ENCODE results near the gene SYAP1. TPM values are rescaled to one million over a fixed set of nuclear protein-coding genes. Genes with fewer than 3 reads are reported as not detected.

The SYAP1 gene
- total and polyA plus RNA-seq, 2 experiments from 2014 or later: 18.0 to 48.3 TPM

- Mint-ChIP-seq H3K4me1 (peaks cover 5% of the 10 kb centered on the region; the same call in 1 of the 3 replicates), H3K9me3 (peaks cover 14% of the 10 kb centered on the region; the same call in 2 of the 3 replicates), H3K4me3 (no peak overlapping the region), H3K36me3 (ENCODE audit: low read depth) (peaks cover 26% of the 10 kb centered on the region; the same call in 2 of the 3 replicates), H3K27me3 (ENCODE audit: insufficient read depth, low read depth, poor library complexity) (no peaks in the 10 kb centered on the region), H3K27ac (no peak overlapping the region)
- peaks cover 94% of the 10 kb centered on the region for H3K79me2 ChIP-seq (replicated peaks; ENCODE audit: insufficient read depth)
- H3K9me2 ChIP-seq (ENCODE audit: insufficient read depth): no peaks in the 10 kb centered on the region
- no peak overlapping the region for H3K4me3 ChIP-seq
- no peaks in the 10 kb centered on the region for H3K27me3 ChIP-seq (ENCODE audit: insufficient read depth)
- no peak overlapping the region for H3K27ac ChIP-seq (ENCODE audit: low read depth)
- H3K4me1 ChIP-seq (ENCODE audit: insufficient read depth): no peaks in the 10 kb centered on the region
- TF ChIP-seq, protein P1, sequence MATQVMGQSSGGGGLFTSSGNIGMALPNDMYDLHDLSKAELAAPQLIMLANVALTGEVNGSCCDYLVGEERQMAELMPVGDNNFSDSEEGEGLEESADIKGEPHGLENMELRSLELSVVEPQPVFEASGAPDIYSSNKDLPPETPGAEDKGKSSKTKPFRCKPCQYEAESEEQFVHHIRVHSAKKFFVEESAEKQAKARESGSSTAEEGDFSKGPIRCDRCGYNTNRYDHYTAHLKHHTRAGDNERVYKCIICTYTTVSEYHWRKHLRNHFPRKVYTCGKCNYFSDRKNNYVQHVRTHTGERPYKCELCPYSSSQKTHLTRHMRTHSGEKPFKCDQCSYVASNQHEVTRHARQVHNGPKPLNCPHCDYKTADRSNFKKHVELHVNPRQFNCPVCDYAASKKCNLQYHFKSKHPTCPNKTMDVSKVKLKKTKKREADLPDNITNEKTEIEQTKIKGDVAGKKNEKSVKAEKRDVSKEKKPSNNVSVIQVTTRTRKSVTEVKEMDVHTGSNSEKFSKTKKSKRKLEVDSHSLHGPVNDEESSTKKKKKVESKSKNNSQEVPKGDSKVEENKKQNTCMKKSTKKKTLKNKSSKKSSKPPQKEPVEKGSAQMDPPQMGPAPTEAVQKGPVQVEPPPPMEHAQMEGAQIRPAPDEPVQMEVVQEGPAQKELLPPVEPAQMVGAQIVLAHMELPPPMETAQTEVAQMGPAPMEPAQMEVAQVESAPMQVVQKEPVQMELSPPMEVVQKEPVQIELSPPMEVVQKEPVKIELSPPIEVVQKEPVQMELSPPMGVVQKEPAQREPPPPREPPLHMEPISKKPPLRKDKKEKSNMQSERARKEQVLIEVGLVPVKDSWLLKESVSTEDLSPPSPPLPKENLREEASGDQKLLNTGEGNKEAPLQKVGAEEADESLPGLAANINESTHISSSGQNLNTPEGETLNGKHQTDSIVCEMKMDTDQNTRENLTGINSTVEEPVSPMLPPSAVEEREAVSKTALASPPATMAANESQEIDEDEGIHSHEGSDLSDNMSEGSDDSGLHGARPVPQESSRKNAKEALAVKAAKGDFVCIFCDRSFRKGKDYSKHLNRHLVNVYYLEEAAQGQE (IDR thresholded peaks at IDR 0.05; ENCODE audit: unreplicated experiment): no peak
- no peak for TF ChIP-seq EZH2 (IDR thresholded peaks at IDR 0.05; ENCODE audit: low read depth, unreplicated experiment)
- TF ChIP-seq, protein P2, sequence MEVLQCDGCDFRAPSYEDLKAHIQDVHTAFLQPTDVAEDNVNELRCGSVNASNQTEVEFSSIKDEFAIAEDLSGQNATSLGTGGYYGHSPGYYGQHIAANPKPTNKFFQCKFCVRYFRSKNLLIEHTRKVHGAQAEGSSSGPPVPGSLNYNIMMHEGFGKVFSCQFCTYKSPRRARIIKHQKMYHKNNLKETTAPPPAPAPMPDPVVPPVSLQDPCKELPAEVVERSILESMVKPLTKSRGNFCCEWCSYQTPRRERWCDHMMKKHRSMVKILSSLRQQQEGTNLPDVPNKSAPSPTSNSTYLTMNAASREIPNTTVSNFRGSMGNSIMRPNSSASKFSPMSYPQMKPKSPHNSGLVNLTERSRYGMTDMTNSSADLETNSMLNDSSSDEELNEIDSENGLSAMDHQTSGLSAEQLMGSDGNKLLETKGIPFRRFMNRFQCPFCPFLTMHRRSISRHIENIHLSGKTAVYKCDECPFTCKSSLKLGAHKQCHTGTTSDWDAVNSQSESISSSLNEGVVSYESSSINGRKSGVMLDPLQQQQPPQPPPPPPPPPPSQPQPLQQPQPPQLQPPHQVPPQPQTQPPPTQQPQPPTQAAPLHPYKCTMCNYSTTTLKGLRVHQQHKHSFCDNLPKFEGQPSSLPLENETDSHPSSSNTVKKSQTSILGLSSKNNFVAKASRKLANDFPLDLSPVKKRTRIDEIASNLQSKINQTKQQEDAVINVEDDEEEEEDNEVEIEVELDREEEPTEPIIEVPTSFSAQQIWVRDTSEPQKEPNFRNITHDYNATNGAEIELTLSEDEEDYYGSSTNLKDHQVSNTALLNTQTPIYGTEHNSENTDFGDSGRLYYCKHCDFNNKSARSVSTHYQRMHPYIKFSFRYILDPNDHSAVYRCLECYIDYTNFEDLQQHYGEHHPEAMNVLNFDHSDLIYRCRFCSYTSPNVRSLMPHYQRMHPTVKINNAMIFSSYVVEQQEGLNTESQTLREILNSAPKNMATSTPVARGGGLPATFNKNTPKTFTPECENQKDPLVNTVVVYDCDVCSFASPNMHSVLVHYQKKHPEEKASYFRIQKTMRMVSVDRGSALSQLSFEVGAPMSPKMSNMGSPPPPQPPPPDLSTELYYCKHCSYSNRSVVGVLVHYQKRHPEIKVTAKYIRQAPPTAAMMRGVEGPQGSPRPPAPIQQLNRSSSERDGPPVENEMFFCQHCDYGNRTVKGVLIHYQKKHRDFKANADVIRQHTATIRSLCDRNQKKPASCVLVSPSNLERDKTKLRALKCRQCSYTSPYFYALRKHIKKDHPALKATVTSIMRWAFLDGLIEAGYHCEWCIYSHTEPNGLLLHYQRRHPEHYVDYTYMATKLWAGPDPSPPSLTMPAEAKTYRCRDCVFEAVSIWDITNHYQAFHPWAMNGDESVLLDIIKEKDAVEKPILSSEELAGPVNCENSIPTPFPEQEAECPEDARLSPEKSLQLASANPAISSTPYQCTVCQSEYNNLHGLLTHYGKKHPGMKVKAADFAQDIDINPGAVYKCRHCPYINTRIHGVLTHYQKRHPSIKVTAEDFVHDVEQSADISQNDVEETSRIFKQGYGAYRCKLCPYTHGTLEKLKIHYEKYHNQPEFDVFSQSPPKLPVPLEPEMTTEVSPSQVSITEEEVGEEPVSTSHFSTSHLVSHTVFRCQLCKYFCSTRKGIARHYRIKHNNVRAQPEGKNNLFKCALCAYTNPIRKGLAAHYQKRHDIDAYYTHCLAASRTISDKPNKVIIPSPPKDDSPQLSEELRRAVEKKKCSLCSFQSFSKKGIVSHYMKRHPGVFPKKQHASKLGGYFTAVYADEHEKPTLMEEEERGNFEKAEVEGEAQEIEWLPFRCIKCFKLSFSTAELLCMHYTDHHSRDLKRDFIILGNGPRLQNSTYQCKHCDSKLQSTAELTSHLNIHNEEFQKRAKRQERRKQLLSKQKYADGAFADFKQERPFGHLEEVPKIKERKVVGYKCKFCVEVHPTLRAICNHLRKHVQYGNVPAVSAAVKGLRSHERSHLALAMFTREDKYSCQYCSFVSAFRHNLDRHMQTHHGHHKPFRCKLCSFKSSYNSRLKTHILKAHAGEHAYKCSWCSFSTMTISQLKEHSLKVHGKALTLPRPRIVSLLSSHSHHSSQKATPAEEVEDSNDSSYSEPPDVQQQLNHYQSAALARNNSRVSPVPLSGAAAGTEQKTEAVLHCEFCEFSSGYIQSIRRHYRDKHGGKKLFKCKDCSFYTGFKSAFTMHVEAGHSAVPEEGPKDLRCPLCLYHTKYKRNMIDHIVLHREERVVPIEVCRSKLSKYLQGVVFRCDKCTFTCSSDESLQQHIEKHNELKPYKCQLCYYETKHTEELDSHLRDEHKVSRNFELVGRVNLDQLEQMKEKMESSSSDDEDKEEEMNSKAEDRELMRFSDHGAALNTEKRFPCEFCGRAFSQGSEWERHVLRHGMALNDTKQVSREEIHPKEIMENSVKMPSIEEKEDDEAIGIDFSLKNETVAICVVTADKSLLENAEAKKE (CRISPR knock-in tag; IDR thresholded peaks at IDR 0.05): no peak
- no peak for TF ChIP-seq ZNF331 (CRISPR knock-in tag; IDR thresholded peaks at IDR 0.05; ENCODE audit: low read depth)
- TF ChIP-seq, protein P3, sequence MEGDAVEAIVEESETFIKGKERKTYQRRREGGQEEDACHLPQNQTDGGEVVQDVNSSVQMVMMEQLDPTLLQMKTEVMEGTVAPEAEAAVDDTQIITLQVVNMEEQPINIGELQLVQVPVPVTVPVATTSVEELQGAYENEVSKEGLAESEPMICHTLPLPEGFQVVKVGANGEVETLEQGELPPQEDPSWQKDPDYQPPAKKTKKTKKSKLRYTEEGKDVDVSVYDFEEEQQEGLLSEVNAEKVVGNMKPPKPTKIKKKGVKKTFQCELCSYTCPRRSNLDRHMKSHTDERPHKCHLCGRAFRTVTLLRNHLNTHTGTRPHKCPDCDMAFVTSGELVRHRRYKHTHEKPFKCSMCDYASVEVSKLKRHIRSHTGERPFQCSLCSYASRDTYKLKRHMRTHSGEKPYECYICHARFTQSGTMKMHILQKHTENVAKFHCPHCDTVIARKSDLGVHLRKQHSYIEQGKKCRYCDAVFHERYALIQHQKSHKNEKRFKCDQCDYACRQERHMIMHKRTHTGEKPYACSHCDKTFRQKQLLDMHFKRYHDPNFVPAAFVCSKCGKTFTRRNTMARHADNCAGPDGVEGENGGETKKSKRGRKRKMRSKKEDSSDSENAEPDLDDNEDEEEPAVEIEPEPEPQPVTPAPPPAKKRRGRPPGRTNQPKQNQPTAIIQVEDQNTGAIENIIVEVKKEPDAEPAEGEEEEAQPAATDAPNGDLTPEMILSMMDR (conservative IDR thresholded peaks at IDR 0.05; ENCODE audit: low read depth in 2 of 2): no peak
- TF ChIP-seq STAT1 (IDR thresholded peaks at IDR 0.05; ENCODE audit: unreplicated experiment): no peak
- TF ChIP-seq POLR2AphosphoS5 (IDR thresholded peaks at IDR 0.05; ENCODE audit: low read depth): no peak
- no peak for TF ChIP-seq EZH2phosphoT487 (IDR thresholded peaks at IDR 0.05; ENCODE audit: unreplicated experiment)
- no peak for TF ChIP-seq JUNB (IDR thresholded peaks at IDR 0.05; ENCODE audit: unreplicated experiment)
- no peak for TF ChIP-seq ZNF114 (CRISPR knock-in tag; IDR thresholded peaks at IDR 0.05)
- TF ChIP-seq, protein P4, sequence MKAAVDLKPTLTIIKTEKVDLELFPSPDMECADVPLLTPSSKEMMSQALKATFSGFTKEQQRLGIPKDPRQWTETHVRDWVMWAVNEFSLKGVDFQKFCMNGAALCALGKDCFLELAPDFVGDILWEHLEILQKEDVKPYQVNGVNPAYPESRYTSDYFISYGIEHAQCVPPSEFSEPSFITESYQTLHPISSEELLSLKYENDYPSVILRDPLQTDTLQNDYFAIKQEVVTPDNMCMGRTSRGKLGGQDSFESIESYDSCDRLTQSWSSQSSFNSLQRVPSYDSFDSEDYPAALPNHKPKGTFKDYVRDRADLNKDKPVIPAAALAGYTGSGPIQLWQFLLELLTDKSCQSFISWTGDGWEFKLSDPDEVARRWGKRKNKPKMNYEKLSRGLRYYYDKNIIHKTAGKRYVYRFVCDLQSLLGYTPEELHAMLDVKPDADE (IDR thresholded peaks at IDR 0.05): no peak
- TF ChIP-seq NANOG (IDR thresholded peaks at IDR 0.05; ENCODE audit: borderline replicate concordance): no peak
- TF ChIP-seq CREB1 (CRISPR knock-in tag; IDR thresholded peaks at IDR 0.05; ENCODE audit: low read depth): no peak
- DNase-seq (ENCODE audit: low spot score): no peak
- H3K36me3 ChIP-seq (ENCODE audit: insufficient read depth): peaks cover 5% of the 10 kb centered on the region; the same call in 1 of the 2 replicates
- no peak for ATAC-seq
- no peaks in the 10 kb centered on the region; the same call in 1 of the 2 replicates for H4K20me1 ChIP-seq (replicated peaks; ENCODE audit: insufficient read depth)
- H3K4me2 ChIP-seq: no peak overlapping the region
- H2AFZ ChIP-seq: no peak overlapping the region
- no peaks in the 10 kb centered on the region for H3F3A ChIP-seq (replicated peaks; ENCODE audit: low read depth)
Measured at GRCh38 chrX:16725072-16725471, 5.7 kb downstream of the SYAP1 start.
